ACC112 (cell line): ENCODE measurements around the gene CNKSR3.

Experiments
- H2AFZ ChIP-seq: fragments of 200-600 bp; sonication (generic); one replicate; pipeline ENCODE4 v1.6.0; 2017; ENCODE audit warnings: antibody characterized with exemption, low read length; ENCODE audit not compliant: unreplicated experiment
- H3K27ac ChIP-seq: fragments of 200-600 bp; sonication (generic); 2 replicates; pipeline ENCODE4 v1.5.1; 2014; ENCODE audit warnings: low read depth, mild to moderate bottlenecking, antibody characterized with exemption, low read length, moderate library complexity
- H3K27me3 ChIP-seq: fragments of 200-600 bp; sonication (generic); 2 replicates; pipeline ENCODE4 v1.6.1; 2014; ENCODE audit warnings: mild to moderate bottlenecking, antibody characterized with exemption, low read length, moderate library complexity, mixed read lengths; ENCODE audit not compliant: insufficient read depth
- H3K36me3 ChIP-seq: fragments of 200-600 bp; sonication (generic); 2 replicates; pipeline ENCODE4 v1.6.1; 2016; ENCODE audit warnings: mild to moderate bottlenecking, antibody characterized with exemption, low read length, moderate library complexity, mixed read lengths; ENCODE audit not compliant: insufficient read depth
- H3K4me1 ChIP-seq: fragments of 200-600 bp; sonication (generic); one replicate; pipeline ENCODE4 v1.6.1; 2016; ENCODE audit warnings: low read length, mixed read lengths; ENCODE audit not compliant: insufficient read depth, unreplicated experiment, control insufficient read depth
- H3K4me3 ChIP-seq: fragments of 200-600 bp; sonication (generic); 2 replicates; pipeline ENCODE4 v1.5.1; 2014; ENCODE audit warnings: mild to moderate bottlenecking, low read depth, low read length
- H3K79me2 ChIP-seq: fragments of 200-600 bp; sonication (generic); one replicate; pipeline ENCODE4 v1.6.0; 2016; ENCODE audit warnings: low read length; ENCODE audit not compliant: control insufficient read depth, unreplicated experiment, insufficient read depth

The CNKSR3 gene

GRCh38 chr6:154502553-154502952 is 7.9 kb downstream of the CNKSR3 start:
- no peak overlapping the region for H3K4me3 ChIP-seq
- no peak overlapping the region for H2AFZ ChIP-seq
- H3K27me3 ChIP-seq = no peaks in the 10 kb centered on the region
- H3K36me3 ChIP-seq = no peaks in the 10 kb centered on the region
- H3K79me2 ChIP-seq = peaks cover 20% of the 10 kb centered on the region
- H3K4me1 ChIP-seq = peaks cover 5% of the 10 kb centered on the region
- H3K27ac ChIP-seq = no peak overlapping the region

DNA sequence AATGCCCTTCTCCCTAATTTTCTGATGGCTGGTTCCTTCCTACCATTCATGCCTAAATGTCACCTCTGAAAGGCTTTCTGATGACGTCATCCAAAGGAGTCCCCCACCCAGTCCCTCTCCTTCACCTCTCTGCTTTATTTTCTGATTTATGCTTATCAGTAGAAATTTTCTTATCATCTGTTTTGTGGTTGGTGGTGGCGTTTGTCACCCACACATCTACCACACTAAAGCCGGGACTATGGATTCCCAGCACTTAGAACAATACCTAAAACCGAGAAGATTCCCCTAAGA is 9.0 kb downstream of the CNKSR3 start:
- Histone ChIP-seq H3K27ac (no peak overlapping the region), H3K4me1 (peaks cover 5% of the 10 kb centered on the region), H2AFZ (no peak overlapping the region), H3K4me3 (no peak overlapping the region), H3K36me3 (no peaks in the 10 kb centered on the region), H3K27me3 (no peaks in the 10 kb centered on the region), H3K79me2 (peaks cover 10% of the 10 kb centered on the region)

DNA sequence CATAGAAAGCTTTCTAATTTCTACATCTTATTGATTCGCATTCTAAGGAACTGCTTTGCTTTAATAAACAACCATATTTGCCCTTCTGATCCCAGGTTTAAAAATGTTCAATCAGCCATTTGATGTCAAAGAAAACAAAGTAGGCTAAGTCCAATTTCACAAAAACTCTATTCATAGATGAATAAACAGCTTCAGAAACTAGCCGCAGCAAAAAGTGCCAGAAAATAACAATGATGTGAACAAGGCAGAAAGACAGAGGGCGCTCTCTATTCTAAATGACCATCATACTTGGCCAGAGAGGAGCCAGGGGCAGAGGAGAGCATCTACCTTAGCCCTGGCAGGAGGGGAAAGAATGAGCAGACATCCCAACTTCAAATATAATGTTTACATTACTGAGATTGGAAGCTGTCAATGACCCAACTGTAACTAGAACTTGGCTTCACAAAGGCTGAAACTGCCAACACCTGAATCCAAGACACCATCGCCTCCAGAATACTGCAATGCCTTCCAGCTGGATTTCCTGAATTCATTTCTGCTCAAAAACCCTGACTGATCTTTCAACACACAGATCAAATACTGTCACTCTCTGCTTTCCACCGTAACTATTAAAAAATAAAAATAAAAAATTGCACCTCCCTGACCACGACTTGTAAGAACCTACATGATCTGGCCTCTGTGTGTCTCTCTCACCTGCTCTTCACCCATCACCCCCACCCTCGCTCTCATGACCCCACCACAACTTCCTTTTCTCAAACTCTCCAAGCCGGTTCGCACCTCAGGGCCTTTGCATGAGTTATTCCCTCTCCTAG is 9.5 kb downstream of the CNKSR3 start:
- Histone ChIP-seq H3K36me3 (0 out of 2 replicates have a peak, but pooled peaks cover 1% of the 10 kb centered on the region), H3K79me2 (peaks cover 6% of the 10 kb centered on the region), H2AFZ (no peak overlapping the region), H3K4me3 (no peak overlapping the region), H3K27ac (no peak overlapping the region), H3K4me1 (peaks cover 5% of the 10 kb centered on the region), H3K27me3 (no peaks in the 10 kb centered on the region)

- Histone ChIP-seq H3K4me3 (no peak overlapping the region), H3K27me3 (no peaks in the 10 kb centered on the region), H3K36me3 (0 out of 2 replicates have a peak, but pooled peaks cover 4% of the 10 kb centered on the region), H2AFZ (no peak overlapping the region), H3K79me2 (peaks cover 11% of the 10 kb centered on the region), H3K27ac (no peak overlapping the region), H3K4me1 (peaks cover 5% of the 10 kb centered on the region)
Observed at GRCh38 chr6:154499855-154500589, 10.5 kb downstream of the CNKSR3 start.

GRCh38 chr6:154498340-154498934 is 12.0 kb downstream of the CNKSR3 start:
- no peak overlapping the region for H3K27ac ChIP-seq
- peaks cover 11% of the 10 kb centered on the region for H3K79me2 ChIP-seq

GRCh38 chr6:154496793-154497517 is 13.5 kb downstream of the CNKSR3 start:
- 0 out of 2 replicates have a peak, but pooled peaks cover 4% of the 10 kb centered on the region for H3K36me3 ChIP-seq
- peaks cover 11% of the 10 kb centered on the region for H3K79me2 ChIP-seq
- no peak overlapping the region for H2AFZ ChIP-seq

More at GRCh38 chr6:154498340-154498934, 12.0 kb downstream of the CNKSR3 start:
- peaks cover 5% of the 10 kb centered on the region for H3K4me1 ChIP-seq
- no peak overlapping the region for H2AFZ ChIP-seq
- H3K4me3 ChIP-seq = no peak overlapping the region
- 0 out of 2 replicates have a peak, but pooled peaks cover 4% of the 10 kb centered on the region for H3K36me3 ChIP-seq
- no peaks in the 10 kb centered on the region for H3K27me3 ChIP-seq

DNA sequence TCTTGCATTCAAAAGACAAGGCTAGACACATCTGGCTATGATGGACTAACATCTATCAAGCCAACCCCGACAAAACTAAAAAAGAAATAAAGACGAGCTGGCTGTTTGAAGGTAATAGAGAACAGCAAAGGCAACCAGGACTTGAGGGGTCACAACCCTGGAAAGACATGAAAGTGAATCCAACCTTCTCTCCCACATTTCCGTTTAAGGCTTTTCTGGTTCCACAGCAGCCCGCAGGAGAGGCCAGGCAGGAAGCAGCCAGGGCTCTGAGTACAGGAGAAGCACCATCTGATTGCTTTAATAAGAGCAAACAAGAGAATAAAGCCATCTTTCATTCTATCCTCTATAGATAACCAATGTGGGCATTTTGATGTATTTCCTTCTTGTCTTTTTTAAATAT is 14.3 kb downstream of the CNKSR3 start:
- Histone ChIP-seq H3K4me3 (no peak overlapping the region), H3K36me3 (0 out of 2 replicates have a peak, but pooled peaks cover 4% of the 10 kb centered on the region), H3K79me2 (peaks cover 12% of the 10 kb centered on the region), H2AFZ (no peak overlapping the region), H3K4me1 (peaks cover 14% of the 10 kb centered on the region), H3K27me3 (no peaks in the 10 kb centered on the region), H3K27ac (no peak overlapping the region)

More at GRCh38 chr6:154496793-154497517, 13.5 kb downstream of the CNKSR3 start:
- Histone ChIP-seq H3K4me3 (no peak overlapping the region), H3K27me3 (no peaks in the 10 kb centered on the region), H3K4me1 (peaks cover 6% of the 10 kb centered on the region), H3K27ac (no peak overlapping the region)

GRCh38 chr6:154494592-154495311 is 15.7 kb downstream of the CNKSR3 start:
- Histone ChIP-seq H2AFZ (no peak overlapping the region), H3K27ac (no peak overlapping the region), H3K79me2 (peaks cover 15% of the 10 kb centered on the region), H3K36me3 (0 out of 2 replicates have a peak, but pooled peaks cover 4% of the 10 kb centered on the region), H3K4me1 (peaks cover 16% of the 10 kb centered on the region), H3K27me3 (no peaks in the 10 kb centered on the region), H3K4me3 (no peak overlapping the region)

DNA sequence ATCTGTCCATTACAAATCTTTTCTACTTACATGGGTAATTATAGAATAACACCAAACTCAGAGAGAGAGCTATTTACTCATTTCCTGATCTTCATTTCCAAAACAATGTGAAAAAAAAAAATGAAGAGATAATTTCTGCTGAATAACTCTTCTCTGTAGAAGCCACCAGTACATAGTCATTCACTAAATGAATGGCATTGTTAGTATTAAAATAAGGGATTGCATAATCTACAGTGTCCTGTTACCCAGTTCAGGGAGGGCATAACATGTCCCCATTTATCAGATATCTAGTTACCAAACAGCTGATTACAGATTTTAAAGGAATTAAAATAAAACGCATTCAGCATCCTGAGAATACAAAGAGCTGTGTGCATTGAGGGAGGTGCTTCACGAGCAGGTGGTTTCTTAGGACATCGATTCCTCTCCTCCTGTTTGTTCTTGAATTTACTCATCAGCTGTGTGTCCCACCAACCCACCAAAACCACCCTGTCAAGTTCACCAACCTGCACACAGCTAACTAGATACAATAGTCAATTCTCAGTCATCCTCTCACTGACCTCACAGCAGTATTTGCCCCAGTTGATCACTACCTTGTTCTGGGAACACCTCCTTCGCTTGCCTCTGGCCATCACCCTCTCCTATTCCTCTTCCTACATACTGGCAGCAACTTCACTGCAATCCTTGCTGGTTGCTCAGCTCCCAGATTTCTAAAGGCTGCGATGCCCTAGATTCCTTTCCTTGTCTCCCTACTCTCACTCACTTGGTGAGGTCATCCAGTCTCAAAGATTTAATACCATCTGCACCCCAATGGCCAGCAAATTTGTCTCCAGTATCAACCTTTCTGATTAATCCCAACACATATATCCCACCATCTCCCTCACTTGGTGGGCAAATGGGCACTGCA is 18.7 kb downstream of the CNKSR3 start:
- Histone ChIP-seq H3K36me3 (0 out of 2 replicates have a peak, but pooled peaks cover 4% of the 10 kb centered on the region), H3K27me3 (no peaks in the 10 kb centered on the region), H3K4me3 (no peak overlapping the region), H3K27ac (no peak overlapping the region), H3K79me2 (peaks cover 19% of the 10 kb centered on the region), H3K4me1 (peaks cover 40% of the 10 kb centered on the region), H2AFZ (no peak overlapping the region)
